Right lung (tissue), 5 donors: ENCODE data around the gene TTLL8. TPM values are rescaled to one million over a fixed set of nuclear protein-coding genes. Genes with fewer than 3 reads are reported as not detected.

ENCODE experiments used
- DNase-seq, 2 donors: peaks; one replicate each; pipeline ENCODE4 v3.0.0-alpha.2; 2013
- polyA plus RNA-seq, 5 donors: library from polyadenylated mRNA; unstranded; fragments of 120-200 nt; gene quantifications; one replicate each; pipeline versions ENCODE4 v1.2.1 to v1.2.3, GENCODE V29; 2013; ENCODE audit warnings: inconsistent platforms in 1 of 5, low replicate concordance in 1 of 5; ENCODE audit not compliant: insufficient read length in 5 of 5, insufficient read depth in 1 of 5

TTLL8 gene
- polyA plus RNA-seq, 5 donors = not detected

GRCh38 chr22:50019316-50019715, 38.8 kb downstream of the TTLL8 start:
- no peak for DNase-seq

- no peak for DNase-seq
Observed at GRCh38 chr22:50018608-50019285, 39.4 kb downstream of the TTLL8 start.

- DNase-seq = no peak
Observed at GRCh38 chr22:50017701-50018224, 40.3 kb downstream of the TTLL8 start.

GRCh38 chr22:50016988-50017700, 41.0 kb downstream of the TTLL8 start:
- DNase-seq = no peak

DNA sequence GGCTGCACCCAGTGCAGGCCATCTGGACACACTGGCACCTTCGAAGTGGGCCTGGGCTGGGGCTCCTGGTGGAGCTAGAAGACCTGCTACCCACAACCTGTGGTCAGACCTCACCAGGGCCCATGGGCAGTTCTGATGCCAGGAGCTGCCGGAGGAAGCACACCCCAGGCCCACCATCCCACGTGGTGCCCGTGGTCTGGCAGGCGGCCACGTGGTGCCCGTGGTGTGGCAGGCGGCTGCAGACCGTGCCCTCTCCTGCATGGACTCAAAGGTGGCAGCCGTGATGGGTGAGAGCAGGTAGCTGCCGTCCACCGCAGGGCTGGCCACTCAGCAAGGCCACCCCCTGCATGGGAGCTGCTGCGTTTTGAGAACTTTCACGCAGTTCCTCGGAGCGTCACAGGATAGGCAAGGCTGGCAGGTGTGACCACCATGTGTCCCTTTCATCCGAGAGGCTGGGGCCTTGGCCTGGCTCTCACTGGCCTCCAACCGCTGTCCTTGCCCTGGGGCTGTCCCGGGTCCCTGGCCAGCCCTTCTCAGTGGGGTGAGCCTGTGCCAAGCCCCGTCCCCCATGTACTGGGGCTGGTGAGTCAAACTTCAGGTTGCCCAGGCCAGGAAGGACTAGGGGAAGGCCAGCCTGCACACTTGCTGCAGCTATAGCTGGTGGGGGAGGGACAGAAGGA, 41.6 kb downstream of the TTLL8 start:
- no peak for DNase-seq

DNA sequence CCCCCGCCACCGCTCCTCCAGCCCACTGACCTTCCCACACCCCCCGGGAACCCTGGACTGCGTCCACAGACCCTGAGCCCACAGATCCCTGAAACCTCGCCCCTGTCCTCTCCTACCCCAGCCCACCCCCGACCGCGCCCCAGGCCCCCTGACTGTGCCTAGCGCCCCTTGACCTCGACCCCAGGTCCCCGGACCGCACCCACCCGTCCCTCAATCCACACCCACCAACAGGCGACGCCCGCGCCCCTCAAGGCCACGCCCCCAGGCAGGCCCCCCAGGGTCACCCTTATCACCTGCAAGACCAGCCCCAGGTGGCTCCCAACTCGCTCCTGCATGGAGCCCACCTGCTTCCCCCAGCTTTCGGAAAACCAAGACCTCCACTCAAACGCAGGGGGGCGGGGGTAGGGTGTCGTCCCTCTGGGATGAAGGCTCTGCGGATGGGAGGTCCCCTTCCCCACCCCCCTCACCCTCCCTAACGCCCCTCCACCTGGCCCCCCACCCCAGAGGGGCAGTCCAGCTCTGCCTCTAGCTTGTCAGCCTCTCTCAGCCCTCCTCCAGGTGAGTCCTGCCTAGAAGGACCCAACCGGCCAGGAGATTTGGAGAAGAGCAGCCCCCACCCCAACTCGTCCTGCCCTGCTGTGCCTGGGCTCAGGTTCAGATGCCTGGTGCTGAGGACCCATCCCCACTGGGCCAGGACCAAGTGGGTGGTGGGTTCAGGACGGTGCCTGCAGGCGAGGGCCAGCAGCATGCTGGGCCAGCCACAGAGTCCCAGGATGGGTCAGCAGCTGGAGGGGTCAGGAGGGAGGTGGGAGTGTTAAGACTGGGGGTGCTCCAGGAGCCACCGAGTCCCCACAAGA, 42.4 kb downstream of the TTLL8 start:
- no peak for DNase-seq

- DNase-seq = no peak
Observed at GRCh38 chr22:50014655-50015401, 43.3 kb downstream of the TTLL8 start.

DNA sequence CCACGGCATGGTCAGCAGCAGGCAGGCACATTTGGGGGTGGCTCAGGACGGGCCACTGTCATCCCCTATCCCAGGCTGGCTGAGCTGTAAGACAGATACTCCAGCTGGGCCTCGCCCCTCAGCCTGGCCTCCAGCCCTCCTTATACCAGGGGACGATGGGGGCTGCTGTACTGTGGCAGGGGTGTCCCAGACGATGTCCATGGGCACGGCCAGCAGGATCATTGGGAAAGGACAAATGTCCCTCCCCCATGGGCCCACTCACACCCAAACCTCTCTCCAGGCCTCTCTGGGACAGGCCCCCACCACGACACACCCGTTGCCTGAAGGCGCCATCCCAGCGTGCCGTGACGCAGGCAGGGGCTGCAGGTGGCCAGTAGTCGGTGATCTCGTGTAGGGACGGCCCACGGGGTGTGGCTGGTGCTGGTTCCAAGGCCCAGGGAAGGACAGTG, 44.0 kb downstream of the TTLL8 start:
- DNase-seq = no peak

DNA sequence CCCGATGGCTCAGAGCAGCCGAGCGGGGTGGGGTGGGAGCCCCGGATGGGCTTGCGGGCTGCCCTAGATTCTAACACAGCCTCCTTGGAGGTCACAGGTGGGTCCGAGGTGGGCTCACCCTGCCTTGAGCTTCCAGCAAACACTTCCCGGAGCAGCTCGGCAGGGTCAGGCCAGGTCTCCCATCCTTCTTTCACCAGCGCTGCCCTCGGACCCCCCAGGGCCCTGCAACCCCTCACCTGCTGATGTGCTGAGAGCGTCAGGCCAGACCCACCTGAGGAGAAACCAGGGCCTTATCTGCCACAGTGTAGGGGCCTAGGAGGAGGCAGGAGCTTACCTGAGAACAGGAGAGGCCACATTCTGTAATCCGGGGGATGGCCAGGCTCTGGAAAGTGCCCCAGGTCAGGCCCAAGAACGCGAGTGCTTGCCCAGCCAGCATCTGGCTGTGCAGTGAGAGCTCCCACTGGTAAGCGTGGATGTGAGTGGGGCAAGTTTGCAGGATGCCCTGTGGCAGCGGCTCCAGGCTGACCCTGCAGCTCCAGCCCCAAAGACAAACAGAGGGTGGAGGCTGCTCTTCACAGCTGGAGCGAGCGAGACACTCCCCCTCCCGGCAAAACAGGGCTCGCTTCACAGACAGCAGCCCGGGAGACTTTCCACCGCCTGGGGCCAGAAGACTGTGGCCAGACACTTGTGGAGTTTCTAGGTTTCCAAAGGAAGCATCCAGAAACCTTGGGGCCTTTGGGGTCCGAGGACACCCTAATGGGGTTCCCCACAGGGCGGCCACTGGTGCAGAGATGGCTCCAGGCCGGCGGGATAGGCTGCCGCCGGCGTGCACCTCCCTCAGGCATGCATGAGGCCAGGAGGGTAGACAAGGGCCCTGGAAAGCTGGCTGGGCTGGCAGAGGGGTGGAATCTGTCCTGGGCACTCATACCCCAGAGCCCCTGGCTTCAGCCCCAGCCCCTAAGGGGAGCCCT, 45.6 kb downstream of the TTLL8 start, which contains the start of gene IL17REL:
Gene IL17REL, minus strand, starts transcription at position 555 of the 971 bp plus-strand sequence. Its CDS starts 119 bp downstream, at position 436.
- DNase-seq = no peak

DNA sequence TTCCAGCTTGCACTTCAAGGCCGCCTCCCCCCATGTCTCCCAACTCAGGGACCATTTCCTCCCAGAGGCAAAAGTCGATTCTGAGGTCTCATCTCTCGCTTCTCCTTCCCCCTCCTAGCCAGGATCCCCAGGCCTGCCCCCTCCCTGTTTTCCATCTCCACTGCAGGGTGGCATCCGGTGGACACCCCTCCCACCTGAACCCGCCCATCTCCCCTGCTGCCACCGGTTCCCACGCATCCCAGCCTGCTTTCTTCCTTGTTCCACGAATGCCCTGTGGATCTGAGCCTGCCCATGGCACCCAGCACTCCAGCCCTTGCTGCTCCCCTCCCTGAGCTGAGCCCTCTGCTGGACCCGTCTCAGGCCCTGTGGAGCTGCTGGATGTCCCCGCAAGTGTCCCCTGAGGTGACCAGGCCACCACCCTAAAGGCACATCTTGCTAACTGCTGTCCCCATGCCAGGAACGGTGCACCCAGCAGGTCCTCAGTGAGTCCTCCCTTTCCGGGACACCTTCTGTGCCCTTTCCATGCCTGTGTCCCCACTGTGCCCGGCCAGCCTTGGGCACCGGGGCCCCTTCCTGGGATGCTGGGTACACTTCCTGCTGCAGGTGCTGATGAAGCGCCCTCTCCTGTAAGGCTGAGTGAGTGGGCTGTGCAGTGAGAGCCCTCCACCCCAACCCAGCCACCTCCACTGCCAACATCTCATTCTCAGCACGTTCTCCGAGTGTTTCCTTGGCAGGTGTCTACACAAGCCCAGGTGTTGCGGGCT, 46.5 kb downstream of the TTLL8 start:
- DNase-seq = peak in 1 of 2 donors; percentile 26

- DNase-seq = no peak
Observed at GRCh38 chr22:50010676-50011446, 47.2 kb downstream of the TTLL8 start.

DNA sequence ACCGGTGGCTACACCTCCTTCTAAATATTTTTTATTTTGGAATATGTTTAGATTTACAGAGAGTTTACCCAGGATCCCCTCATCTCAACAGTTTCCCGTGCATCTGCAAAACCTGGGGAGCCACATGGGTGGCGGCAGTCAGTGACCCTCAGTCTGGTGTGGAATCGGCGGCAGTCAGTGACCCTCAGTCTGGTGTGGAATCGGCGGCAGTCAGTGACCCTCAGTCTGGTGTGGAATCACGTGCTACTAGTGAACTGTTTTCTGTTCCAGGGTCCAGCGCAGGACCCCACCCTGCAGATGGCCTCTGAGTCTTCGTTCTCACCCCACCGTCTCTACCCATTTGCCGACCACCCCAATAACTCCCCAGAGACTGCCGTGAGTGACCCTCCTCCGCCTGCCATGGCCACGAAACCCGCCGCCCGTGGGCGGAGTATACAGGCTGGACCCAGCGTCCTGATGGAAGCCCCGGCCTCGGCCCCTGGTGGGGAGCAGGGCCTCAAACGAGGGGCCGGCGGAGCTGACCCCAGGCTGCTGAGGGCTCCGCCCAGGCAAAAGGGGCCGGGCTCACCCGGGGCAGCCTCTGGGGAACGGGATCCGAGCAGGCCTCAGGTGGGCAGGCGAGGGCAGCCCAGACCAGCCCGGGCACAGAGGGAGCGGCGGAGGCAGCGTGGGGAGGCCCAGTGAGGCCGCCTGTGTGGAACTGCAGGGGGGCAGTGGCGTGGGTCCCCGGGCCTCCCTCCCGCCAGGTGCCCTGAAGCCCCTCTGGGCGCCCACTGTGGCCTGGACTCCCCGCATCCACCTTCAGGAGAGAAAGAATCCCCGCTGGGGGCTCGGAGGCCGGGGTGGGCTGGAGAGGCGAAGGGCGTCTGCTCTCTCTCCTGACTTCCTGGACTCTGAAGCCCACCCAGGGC, 48.1 kb downstream of the TTLL8 start:
- no peak for DNase-seq

GRCh38 chr22:50009251-50009650, 48.8 kb downstream of the TTLL8 start:
- DNase-seq = no peak

DNA sequence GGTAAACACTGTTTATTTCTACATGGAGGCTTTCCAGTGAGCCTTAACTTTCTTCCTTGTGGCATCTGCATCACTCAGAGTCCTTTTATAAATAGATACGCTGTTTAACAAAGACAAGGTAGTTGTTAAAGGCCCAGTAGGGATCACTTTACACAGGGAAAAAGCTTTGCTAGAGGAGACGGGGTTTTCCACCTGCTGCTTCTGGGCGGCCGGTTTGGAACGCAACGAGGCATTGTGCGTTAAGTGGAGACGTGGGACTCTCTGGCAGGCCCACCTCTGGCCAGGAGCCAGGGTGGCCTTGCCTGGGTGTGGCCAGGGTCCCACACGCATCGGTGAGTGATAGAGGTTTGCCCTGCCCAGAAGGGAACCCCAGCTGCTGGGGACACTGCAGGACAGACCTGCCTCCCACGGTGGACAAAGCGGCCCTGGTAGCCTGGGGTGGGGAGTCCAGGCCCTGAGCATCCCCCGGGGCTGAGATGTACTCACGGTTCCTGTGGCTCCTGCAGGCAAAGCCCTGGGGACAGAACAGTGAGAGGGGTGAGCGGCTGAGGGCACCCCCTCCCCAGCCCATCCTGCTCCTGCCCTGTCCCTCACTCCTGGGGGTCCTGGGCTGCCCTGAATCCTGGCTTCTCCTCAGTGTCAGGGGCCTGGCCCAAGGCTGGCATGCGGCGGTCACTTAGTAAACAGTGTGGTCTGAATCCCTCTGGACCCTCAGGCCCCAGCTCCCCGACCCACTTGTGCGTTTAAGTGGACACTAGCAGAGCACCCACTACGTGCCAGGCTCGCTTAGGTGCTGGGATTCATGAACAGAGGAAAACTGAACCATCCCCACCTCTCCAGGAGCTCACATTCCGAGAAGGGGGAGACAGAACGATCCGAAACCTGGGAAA, 49.7 kb downstream of the TTLL8 start:
- no peak for DNase-seq

DNA sequence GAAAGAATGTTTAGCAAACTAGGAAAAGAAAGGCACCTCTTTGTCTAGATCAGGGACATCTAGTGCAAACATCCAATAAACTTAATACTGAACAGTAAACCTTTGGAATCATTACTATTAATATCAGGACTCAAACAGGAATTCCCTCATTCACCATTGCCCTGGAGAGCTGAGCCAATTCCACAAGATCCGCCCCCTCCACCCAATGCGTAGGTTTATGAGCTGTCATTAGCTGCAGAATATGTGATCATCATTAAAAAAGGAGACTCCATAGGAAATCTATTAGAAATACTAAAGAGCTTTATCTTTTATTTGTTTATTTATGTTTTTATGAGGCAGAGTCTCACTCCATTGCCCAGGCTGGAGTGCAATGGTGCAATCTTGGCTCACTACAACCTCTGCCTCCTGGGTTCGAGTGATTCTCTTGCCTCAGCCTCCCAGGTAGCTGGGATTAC, 51.0 kb downstream of the TTLL8 start:
- no peak for DNase-seq

- no peak for DNase-seq
Observed at GRCh38 chr22:50004918-50005317, 53.2 kb downstream of the TTLL8 start.
